Endothelial cell (in vitro differentiated cells): ENCODE results near the gene NPR3. TPM values are rescaled to one million over a fixed set of nuclear protein-coding genes. Genes with fewer than 3 reads are reported as not detected.

ENCODE experiments used
- DNase-seq: peaks from one replicate; pipeline ENCODE4 v3.0.0; 2021; ENCODE audit warnings: low spot score
- H3K27ac Mint-ChIP-seq: one replicate; pipeline ENCODE4 v1.8.0; 2021; ENCODE audit warnings: mixed read lengths, inconsistent platforms; ENCODE audit not compliant: unreplicated experiment
- H3K27me3 Mint-ChIP-seq: one replicate; pipeline ENCODE4 v1.8.0; 2021; ENCODE audit warnings: mild to moderate bottlenecking, moderate library complexity, mixed read lengths, inconsistent platforms; ENCODE audit not compliant: unreplicated experiment
- H3K36me3 Mint-ChIP-seq: one replicate; pipeline ENCODE4 v1.8.0; 2021; ENCODE audit warnings: mild to moderate bottlenecking, low read depth, mixed read lengths, inconsistent platforms; ENCODE audit not compliant: unreplicated experiment
- H3K4me1 Mint-ChIP-seq: one replicate; pipeline ENCODE4 v1.8.0; 2021; ENCODE audit warnings: mild to moderate bottlenecking, mixed read lengths, inconsistent platforms; ENCODE audit not compliant: unreplicated experiment
- H3K4me3 Mint-ChIP-seq: one replicate; pipeline ENCODE4 v1.8.0; 2021; ENCODE audit warnings: mild to moderate bottlenecking, mixed read lengths, inconsistent platforms; ENCODE audit not compliant: unreplicated experiment
- H3K9me3 Mint-ChIP-seq: one replicate; pipeline ENCODE4 v1.8.0; 2021; ENCODE audit warnings: mixed read lengths, inconsistent platforms; ENCODE audit not compliant: unreplicated experiment
- CTCF ChIP-seq: fragments of 200-600 bp; sonication (generic); IDR thresholded peaks from one replicate; pipeline ENCODE4 v1.5.0; 2021; ENCODE audit warnings: antibody characterized with exemption; ENCODE audit not compliant: unreplicated experiment
- total RNA-seq: library from RNA; stranded (reverse); fragmentation: NEBNext Ultra II Directional; extraction: Animal tissue kit (Norgen Biotek cat#: 25700); gene quantifications from one replicate; pipeline ENCODE4 v1.2.1, GENCODE V29; 2021; ENCODE audit not compliant: unreplicated experiment

The NPR3 gene
- total RNA-seq, 1 donor from 2014 or later, result 73.3 TPM

- Mint-ChIP-seq H3K9me3 (no peaks in the 10 kb centered on the region), H3K27me3 (peaks cover 2% of the 10 kb centered on the region), H3K36me3 (peaks cover 16% of the 10 kb centered on the region), H3K4me1 (peaks cover 3% of the 10 kb centered on the region), H3K4me3 (no peak overlapping the region), H3K27ac (no peak overlapping the region)
- no peak for DNase-seq
- no peak for TF ChIP-seq CTCF
Measured at GRCh38 chr5:32790411-32790951, 79.4 kb downstream of the NPR3 start.

- H3K36me3 Mint-ChIP-seq, result peaks cover 4% of the 10 kb centered on the region
Measured at GRCh38 chr5:32791536-32792243, 80.6 kb downstream of the NPR3 start.

GRCh38 chr5:32794086-32794485 is 83.0 kb downstream of the NPR3 start:
- peaks cover 2% of the 10 kb centered on the region for H3K27me3 Mint-ChIP-seq
- H3K36me3 Mint-ChIP-seq, result peaks cover 4% of the 10 kb centered on the region
- no peaks in the 10 kb centered on the region for H3K4me1 Mint-ChIP-seq
- H3K9me3 Mint-ChIP-seq, result no peaks in the 10 kb centered on the region
- DNase-seq, result no peak
- no peak for TF ChIP-seq CTCF
- H3K4me3 Mint-ChIP-seq, result no peak overlapping the region
- no peak overlapping the region for H3K27ac Mint-ChIP-seq

More at GRCh38 chr5:32791536-32792243, 80.6 kb downstream of the NPR3 start:
- Mint-ChIP-seq H3K4me3 (no peak overlapping the region), H3K4me1 (no peaks in the 10 kb centered on the region), H3K27ac (no peak overlapping the region), H3K9me3 (no peaks in the 10 kb centered on the region), H3K27me3 (peaks cover 2% of the 10 kb centered on the region)
- no peak for DNase-seq
- TF ChIP-seq CTCF, result no peak

GRCh38 chr5:32802764-32803163 is 91.6 kb downstream of the NPR3 start:
- H3K9me3 Mint-ChIP-seq, result peaks cover 10% of the 10 kb centered on the region

More at GRCh38 chr5:32802764-32803163, 91.6 kb downstream of the NPR3 start:
- H3K4me3 Mint-ChIP-seq, result no peak overlapping the region
- no peak overlapping the region for H3K27ac Mint-ChIP-seq
- H3K36me3 Mint-ChIP-seq, result peaks cover 4% of the 10 kb centered on the region
- H3K4me1 Mint-ChIP-seq, result no peaks in the 10 kb centered on the region
- DNase-seq, result no peak
- TF ChIP-seq CTCF, result no peak
- peaks cover 2% of the 10 kb centered on the region for H3K27me3 Mint-ChIP-seq
